GM21825 (cell line): ENCODE measurements around the gene TAS1R3.

ENCODE experiments used
- ATAC-seq: cut with Tn5 transposase; IDR thresholded peaks from one replicate; pipeline ENCODE4 v1.9.1; 2021; ENCODE audit warnings: mild to moderate bottlenecking, moderate library complexity; ENCODE audit not compliant: unreplicated experiment

The TAS1R3 gene

DNA sequence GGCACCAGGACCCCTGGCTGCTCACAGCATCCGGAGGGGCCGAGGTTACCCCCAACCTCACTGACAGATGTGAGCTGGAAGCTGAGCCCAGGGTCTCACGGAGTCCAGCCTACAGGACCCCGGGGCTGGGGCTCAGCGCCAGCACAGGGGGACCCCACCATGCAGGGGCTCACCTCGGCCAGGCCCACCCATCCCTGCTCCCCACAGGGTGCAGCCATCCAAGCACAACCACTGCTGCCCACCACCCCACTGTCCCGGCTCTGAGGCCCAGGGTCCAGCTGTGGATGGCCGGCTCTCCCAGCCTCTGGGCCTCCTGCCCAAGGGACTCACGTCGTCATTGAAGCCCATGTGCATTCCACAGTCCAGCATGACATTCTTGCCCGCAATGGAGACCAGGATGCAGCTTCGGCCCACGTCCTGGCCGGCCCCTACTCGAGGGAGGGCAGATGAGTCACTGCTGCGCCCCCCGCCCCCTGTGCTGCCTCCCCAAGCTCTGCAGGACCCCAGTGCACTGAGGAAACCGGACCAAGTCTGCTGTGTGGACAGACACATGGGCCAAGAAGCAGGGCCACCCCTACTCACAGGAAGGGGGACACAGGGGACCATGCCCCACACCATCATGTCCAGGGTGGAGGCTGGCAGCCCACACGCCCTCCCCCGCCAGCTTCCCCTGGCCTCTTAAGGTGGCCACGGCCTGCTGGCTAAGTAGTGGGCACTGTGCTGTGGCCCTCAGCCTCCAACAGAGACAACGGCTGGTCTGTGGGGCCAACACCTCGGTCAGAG is 10.2 kb upstream of the TAS1R3 start:
- ATAC-seq, result no peak

DNA sequence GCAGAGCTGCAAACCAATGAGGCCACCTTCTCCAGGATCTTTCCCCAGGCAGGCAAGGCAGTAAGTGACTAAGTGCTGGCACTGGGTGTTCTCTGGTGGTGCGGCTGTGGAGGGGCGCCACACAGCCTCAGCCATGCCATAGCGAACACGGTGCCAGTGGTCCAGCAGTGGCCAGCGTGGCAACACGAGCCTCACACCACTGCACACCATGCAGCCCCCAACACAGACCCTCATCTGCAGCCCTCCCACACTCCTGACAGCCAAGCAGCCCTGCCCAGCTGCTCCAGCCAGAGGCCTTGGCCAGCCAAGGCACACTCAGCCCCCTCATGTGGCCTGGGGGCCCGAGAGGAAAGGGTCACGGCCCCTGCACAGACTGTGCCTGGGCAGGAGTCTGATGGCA is 9.6 kb upstream of the TAS1R3 start:
- no peak for ATAC-seq

DNA sequence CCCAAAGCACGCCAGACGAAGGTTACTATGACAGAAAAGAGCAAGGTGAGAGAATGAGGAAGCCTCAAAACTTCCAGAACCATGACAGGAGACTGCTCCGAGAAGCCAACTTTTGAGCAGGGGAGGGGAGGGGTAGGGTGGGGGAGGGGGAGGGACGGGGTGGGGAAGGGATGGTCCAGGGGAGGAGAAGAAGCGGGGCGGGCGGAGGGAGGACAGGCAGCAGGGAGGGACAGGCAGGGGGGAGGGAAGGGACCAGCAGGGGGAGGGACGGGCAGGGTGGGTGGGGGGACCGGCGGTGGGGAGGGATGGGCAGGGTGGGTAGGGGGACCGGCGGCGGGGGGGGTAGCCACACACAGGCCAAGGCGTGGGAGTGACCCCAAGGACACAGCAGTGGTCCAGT is 8.7 kb upstream of the TAS1R3 start:
- no peak for ATAC-seq

DNA sequence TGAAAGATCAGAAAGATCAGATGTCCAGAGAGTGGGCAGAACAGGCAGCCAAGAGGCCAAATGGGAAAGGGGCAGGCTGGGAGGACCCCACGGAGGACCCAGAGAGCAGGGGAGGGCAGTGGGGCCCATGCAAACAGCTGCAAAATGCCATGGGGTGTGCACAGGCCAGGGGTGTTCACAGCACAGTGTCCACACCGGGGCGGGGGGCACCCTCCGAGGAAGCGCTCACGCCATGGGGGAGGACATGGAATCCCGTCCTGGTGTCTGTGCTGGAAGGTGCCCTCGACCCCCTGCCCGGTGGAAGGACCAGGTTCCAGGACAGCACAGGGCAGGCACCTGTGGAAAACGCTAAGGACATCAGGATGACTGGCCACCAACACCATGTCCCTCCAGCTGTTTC is 8.1 kb upstream of the TAS1R3 start:
- ATAC-seq, result no peak

DNA sequence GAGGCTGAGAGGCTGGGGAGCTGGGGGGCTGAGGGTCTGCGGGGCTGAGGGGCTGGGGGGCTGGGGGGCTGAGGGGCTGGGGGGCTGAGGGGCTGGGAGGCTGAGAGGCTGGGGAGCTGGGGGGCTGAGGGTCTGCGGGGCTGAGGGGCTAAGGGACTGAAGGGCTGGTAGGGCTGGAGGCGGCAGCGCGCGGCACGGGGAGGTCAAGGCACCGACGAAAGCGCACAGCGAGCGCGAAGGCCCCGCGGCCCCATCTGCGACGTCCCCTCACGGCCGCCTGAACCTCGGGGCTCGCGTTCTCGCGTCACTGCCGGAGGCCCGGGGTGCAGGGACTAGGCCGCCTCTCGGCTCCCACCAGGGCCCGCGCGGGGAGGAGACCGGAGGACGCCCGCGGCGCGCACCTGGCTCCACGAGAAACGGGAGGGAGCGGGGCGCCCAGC is 7.0 kb upstream of the TAS1R3 start:
- peak; percentile 10 for ATAC-seq

DNA sequence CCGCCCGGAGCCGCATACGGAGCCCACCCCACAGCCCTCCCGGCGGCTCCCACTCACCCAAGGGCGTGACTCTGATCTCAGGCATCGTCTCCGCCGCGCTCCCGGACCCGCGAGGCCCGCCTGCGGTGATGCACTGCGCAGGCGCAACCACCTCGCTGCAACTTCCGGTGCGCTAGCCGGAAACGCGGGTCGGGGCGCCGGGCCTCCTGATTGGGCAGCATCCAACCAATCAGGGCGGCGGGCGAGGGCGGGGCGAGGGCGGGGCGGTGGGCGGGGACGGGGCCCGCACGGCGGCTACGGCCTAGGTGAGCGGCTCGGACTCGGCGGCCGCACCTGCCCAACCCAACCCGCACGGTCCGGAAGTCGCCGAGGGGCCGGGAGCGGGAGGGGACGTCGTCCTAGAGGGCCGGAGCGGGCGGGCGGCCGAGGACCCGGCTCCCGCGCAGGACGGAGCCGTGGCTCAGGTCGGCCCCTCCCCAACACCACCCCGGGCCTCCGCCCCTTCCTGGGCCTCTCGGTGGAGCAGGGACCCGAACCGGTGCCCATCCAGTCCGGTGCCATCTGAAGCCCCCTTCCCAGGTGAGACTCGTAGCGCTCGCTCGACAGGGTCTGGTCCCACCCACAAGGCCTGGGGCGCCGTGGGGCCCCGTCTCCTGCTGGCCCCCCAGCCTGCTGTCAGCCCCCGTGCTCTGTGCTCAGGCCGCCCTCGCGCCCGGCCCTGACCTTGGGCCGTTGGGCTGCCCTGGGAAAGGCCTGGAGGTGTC is 6.4 kb upstream of the TAS1R3 start, which contains the start of the genes CPTP and INTS11:
Gene CPTP, plus strand, starts transcription at position 279 of the 764 bp plus-strand sequence. CDS start 2,109 bp downstream, outside the sequence.
Gene INTS11, minus strand, starts transcription at position 137 of the 764 bp plus-strand sequence. Its CDS starts 52 bp downstream, at position 85.
- peak; percentile 55 for ATAC-seq

DNA sequence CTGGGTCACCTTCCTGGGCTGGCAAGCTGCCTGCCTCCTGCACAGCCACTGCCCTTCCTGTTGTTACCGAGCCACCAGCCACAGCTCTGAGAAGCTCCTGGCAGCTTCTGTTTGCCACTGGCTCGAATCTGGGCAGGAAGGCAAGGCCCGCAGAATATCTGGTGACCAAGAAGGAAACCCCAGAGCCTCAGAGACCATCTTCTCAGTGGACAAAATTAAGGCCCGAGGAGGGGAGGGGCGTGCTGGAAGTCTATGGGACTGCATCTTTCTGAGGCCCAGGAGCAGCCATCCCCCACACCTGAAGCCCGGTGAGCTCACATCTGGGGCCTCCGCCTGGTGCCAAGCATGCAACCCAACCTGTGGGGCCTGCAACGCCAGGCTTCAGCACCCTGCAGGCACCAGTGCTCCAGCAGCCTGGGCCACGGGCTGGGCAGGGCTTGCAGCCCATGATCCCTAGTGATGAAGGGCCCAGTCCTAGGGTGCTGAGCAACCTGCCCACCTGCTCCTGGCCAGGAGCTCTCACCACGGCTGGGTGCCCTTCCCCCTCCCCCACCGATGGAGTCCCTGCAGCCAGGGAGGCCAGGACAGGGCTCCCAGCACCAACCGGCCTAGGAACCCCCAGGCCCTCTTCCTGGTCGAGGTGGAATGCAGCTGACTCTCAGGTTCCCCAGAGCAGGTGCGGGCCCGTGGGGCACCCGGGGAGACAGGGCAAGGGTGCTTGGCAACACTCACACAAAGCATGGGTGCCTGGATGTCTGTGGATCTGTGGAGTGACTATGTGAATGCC is 5.6 kb upstream of the TAS1R3 start:
- no peak for ATAC-seq

DNA sequence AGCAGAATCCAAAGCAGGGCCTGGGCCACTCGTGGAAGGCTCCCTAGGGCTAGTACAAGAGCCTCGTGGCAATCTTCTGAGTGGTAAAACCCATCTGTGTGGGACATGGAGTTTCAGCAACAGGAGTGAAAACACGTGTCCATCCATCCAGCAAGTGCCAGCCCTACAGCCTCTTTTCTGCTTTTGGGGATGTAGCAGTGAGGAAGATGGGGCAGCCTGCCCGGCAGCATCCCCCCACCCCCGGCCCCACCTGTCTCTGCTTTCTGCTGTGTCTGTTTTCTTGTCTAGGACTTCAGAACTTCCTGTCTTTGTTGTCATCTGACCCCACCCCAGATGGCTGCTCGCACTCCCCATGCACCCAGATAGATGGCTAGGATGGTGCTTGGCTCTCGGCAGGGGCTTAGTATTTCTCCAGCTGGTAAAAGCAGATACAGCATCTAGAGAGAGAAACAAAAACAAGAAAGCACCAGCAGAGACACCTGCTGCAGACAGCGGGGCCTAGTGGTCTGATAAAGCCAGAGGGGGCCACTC is 4.9 kb upstream of the TAS1R3 start:
- no peak for ATAC-seq

DNA sequence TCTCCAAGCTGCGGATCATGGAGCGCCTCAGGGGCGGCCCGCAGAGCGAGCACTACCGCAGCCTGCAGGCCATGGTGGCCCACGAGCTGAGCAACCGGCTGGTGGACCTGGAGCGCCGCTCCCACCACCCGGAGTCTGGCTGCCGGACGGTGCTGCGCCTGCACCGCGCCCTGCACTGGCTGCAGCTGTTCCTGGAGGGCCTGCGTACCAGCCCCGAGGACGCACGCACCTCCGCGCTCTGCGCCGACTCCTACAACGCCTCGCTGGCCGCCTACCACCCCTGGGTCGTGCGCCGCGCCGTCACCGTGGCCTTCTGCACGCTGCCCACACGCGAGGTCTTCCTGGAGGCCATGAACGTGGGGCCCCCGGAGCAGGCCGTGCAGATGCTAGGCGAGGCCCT is 3.8 kb upstream of the TAS1R3 start:
- ATAC-seq, result no peak

DNA sequence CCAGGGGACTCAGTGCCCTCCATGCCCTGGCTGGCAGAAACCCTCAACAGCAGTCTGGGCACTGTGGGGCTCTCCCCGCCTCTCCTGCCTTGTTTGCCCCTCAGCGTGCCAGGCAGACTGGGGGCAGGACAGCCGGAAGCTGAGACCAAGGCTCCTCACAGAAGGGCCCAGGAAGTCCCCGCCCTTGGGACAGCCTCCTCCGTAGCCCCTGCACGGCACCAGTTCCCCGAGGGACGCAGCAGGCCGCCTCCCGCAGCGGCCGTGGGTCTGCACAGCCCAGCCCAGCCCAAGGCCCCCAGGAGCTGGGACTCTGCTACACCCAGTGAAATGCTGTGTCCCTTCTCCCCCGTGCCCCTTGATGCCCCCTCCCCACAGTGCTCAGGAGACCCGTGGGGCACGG is 2.8 kb upstream of the TAS1R3 start:
- no peak for ATAC-seq

DNA sequence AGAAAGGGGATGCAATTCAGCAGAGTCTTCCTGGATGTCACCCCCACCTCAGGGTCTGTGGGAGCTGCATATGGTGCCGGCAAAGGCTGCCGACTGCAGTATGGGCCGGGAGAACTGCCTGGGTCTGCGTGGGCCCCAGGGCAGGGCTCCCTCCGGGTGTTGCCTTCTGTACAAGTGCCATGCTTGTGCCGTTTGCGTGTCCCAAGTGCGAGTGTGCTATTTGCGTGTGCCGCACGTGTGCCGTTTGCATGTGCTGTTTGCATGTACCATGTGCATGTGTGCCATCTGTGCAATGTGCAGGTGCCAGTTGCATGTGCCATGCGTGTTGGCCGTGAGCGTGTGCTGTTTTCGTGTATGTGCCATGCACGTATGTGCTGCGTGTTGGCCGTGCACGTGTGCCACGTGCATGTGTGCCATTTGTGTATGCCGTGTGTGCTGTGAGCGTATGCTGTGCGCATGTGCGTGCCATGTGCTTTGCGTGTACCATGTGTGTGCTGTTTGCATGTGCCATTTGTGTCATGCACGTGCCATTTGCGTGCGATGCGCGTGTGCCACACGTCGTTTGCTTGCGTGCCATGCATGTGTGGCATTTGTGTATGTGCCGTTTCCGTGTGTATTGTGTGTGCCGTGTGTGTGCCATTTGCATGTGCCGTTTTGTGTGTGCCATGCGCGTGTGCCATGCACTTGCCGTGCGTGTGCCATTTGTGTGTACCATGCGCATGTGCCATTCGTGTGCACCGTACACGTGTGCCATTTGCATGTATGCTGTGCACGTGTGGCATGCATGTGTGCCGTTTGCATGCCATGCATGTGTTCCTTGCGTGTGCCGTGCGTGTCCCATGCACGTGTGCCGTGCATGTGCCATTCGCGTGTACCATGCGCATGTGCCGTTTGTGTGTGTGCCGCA is 1.5 kb upstream of the TAS1R3 start:
- no peak for ATAC-seq

DNA sequence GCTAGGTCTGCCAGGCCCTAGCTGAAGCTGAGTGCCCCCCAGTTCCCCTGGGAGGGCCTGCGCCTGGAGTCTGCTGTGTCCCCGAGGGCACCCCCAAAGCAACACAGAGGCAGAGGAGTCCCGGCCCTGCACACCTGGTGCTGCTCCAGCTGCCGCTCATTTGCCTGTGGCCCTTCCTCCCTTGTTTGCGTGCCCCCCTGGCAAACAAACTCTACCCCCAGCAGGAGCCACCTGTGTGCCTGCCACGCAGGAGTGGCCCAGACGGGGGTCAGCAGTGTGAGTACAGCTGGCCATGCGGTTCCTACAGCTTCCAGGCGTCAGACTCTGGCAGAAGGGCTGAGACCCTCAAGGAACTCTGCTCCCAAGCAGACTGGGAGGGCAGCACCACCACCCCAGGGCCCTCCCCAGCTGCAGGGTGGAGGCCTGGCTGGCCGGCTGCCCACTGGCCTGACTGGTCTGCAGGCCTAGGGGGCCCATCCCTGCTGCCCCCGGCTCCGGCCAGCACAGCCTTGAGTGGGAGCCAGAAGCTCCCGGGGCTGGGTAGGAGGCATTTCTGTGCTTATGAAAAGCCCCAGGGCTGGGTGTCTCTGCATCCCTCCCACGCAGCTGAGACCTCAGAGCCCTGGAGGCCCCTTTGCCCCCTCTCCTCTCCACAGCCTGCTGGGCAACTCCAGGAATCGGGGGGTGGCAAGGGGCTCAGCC is 563 bp upstream of the TAS1R3 start:
- no peak for ATAC-seq

DNA sequence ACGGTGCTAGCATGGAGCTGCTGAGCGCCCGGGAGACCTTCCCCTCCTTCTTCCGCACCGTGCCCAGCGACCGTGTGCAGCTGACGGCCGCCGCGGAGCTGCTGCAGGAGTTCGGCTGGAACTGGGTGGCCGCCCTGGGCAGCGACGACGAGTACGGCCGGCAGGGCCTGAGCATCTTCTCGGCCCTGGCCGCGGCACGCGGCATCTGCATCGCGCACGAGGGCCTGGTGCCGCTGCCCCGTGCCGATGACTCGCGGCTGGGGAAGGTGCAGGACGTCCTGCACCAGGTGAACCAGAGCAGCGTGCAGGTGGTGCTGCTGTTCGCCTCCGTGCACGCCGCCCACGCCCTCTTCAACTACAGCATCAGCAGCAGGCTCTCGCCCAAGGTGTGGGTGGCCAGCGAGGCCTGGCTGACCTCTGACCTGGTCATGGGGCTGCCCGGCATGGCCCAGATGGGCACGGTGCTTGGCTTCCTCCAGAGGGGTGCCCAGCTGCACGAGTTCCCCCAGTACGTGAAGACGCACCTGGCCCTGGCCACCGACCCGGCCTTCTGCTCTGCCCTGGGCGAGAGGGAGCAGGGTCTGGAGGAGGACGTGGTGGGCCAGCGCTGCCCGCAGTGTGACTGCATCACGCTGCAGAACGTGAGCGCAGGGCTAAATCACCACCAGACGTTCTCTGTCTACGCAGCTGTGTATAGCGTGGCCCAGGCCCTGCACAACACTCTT is 1.1 kb downstream of the TAS1R3 start:
- no peak for ATAC-seq

DNA sequence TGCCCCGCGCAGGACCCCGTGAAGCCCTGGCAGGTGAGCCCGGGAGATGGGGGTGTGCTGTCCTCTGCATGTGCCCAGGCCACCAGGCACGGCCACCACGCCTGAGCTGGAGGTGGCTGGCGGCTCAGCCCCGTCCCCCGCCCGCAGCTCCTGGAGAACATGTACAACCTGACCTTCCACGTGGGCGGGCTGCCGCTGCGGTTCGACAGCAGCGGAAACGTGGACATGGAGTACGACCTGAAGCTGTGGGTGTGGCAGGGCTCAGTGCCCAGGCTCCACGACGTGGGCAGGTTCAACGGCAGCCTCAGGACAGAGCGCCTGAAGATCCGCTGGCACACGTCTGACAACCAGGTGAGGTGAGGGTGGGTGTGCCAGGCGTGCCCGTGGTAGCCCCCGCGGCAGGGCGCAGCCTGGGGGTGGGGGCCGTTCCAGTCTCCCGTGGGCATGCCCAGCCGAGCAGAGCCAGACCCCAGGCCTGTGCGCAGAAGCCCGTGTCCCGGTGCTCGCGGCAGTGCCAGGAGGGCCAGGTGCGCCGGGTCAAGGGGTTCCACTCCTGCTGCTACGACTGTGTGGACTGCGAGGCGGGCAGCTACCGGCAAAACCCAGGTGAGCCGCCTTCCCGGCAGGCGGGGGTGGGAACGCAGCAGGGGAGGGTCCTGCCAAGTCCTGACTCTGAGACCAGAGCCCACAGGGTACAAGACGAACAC is 1.8 kb downstream of the TAS1R3 start:
- no peak for ATAC-seq

DNA sequence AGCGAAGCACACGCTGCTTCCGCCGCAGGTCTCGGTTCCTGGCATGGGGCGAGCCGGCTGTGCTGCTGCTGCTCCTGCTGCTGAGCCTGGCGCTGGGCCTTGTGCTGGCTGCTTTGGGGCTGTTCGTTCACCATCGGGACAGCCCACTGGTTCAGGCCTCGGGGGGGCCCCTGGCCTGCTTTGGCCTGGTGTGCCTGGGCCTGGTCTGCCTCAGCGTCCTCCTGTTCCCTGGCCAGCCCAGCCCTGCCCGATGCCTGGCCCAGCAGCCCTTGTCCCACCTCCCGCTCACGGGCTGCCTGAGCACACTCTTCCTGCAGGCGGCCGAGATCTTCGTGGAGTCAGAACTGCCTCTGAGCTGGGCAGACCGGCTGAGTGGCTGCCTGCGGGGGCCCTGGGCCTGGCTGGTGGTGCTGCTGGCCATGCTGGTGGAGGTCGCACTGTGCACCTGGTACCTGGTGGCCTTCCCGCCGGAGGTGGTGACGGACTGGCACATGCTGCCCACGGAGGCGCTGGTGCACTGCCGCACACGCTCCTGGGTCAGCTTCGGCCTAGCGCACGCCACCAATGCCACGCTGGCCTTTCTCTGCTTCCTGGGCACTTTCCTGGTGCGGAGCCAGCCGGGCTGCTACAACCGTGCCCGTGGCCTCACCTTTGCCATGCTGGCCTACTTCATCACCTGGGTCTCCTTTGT is 2.6 kb downstream of the TAS1R3 start:
- no peak for ATAC-seq

DNA sequence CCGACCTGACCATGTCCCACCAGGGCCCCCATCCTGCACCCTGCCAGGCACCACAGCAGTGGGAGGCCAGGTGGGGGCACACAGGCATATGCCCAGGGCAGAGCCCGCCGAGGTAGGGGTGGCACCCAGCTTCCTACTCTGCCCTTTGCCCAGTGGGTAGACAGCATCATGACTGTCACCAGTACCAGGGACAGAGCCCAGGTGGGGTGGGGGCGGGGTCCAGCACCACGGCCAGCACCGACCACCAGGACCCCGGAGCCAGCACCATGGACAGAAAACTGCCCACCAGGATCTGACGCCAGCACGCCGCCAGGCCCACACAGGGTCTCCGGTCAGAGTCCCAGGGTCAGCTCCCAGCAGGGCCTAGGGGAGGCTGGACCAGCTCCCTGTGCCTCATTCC is 3.8 kb downstream of the TAS1R3 start:
- ATAC-seq, result no peak

DNA sequence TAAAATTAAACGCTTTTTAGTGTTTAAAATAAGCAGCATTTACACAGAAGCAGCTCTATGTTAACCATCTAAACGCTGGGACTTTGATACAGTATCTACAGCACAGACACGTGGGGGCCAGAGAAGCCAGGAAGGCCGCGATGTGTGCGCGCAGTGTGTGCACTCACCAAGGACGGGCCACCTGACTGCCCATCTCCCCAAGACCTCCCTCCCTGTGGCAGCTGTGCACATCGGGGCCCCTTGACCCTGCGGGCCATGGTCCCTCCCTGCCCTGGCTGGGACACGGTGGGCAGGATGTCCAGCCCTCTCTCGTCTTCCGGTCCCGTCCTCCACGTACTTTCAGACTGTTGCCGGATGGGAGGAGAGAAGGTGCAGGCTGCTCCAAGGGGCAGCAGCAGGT is 4.2 kb downstream of the TAS1R3 start:
- no peak for ATAC-seq
